ENCODE data around the gene CLDN5. TPM values are rescaled to one million over a fixed set of nuclear protein-coding genes. Genes with fewer than 3 reads are reported as not detected.

The CLDN5 gene
- total and polyA plus RNA-seq, 12 donors: 19.8 to 102 (median 40.7) TPM

DNA sequence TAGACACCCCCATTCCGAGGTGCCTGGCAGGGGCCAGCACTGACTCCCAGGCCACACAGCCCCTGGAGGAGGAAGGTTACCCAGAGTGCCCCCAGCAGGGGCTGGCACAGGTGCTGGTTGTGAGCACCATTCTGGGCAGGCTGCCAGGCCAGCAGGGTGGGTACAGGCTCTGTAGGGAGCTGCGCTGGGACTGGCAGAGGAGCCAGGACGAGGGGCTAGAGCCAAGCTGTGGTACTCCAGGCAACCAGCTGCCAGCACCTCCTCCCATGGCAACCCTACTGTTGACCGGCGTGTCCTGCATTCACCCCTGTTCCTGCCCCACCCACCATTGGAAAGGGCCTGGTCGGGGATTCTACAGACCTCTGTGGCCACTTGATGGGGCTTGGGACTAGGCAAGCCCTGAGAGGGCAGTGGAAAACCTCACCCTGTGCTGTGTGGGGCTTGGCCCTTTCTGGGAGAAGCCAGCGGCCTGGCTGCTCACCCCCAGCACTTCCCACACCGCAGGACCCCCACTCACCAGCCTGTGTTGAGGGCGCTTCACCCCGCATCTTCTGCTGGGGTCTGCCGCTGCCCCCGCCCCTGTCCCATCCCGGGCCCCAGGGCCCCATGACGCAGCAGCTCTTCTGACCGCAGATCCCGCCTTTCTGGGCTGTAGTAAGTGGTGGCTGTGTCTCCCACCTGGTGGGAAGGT, 1.9 kb downstream of the CLDN5 start:
- TF ChIP-seq, protein P1, sequence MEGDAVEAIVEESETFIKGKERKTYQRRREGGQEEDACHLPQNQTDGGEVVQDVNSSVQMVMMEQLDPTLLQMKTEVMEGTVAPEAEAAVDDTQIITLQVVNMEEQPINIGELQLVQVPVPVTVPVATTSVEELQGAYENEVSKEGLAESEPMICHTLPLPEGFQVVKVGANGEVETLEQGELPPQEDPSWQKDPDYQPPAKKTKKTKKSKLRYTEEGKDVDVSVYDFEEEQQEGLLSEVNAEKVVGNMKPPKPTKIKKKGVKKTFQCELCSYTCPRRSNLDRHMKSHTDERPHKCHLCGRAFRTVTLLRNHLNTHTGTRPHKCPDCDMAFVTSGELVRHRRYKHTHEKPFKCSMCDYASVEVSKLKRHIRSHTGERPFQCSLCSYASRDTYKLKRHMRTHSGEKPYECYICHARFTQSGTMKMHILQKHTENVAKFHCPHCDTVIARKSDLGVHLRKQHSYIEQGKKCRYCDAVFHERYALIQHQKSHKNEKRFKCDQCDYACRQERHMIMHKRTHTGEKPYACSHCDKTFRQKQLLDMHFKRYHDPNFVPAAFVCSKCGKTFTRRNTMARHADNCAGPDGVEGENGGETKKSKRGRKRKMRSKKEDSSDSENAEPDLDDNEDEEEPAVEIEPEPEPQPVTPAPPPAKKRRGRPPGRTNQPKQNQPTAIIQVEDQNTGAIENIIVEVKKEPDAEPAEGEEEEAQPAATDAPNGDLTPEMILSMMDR (IDR thresholded peaks at IDR 0.05): peak in 1 of 9 donors; percentile 12
- Histone ChIP-seq H3K4me1 (peaks cover 13 to 70% (median 28%) of the 10 kb centered on the region in 9 donors), H3K9me3 (no peaks in the 10 kb centered on the region), H3K27ac (peak overlapping the region; percentile 71 to 97 (median 89)), H3K4me3 (peak overlapping the region; percentile 51 to 75 (median 60)), H3K36me3 (peaks cover 0 to 6% (median 0%) of the 10 kb centered on the region in 9 donors), H3K27me3 (peaks cover 13 to 43% (median 30%) of the 10 kb centered on the region in 7 donors)
- DNase-seq (peak; percentile 47 to 71), ATAC-seq (peak in 6 of 8 donors; percentile 6 to 66 (median 36))
- intact Hi-C loops (cut with DNase I): loop anchor here in 6 of 10 donors (5.0 to 10.0 kb wide), 4 partner anchors 52 to 102 kb away; no protein-coding TSS in a partner anchor
- 49 to 52% methylated on average over 14 to 16 of the region's 16 CpGs for WGBS, 2 donors

DNA sequence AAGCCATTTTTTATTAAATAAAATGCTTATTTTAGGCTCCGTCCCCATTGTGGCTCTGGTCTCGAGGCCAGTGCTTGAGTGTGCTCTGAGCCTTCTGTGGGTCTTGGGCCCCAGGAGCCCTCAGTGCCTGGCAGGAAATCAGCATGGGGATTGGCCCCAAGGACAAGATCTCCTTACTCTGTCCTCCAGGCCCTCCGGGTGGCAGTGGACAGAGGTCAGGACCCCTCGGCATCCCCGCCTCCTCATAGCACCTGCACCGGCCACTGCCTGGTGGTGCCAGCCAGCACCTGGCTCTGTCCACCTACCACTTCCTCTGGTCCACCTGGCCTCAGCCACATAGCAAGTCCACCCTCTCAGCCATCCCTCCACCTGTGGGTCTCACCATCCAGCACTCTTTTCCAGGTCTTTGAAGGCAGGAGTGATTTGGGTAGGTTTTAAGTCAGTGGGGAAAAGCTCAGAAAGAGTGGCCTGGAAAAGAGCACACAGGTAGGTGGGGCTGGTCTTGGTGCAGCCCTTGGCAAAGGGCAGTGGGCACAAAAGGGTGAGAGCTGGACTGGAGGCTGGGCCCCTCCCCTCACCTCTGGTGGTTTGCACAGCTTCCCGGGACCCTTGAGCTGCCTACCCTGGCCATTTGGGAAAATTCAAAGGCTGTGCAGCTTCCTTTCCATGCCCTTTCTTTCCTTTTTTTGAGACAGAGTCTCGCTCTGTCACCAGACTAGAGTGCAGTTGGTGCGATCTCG, 3.5 kb downstream of the CLDN5 start:
- peak overlapping the region in 4 of 10 donors; percentile 89 to 97 (median 93) for H3K27ac ChIP-seq
- H3K9me3 ChIP-seq: no peaks in the 10 kb centered on the region
- peaks cover 13 to 37% (median 28%) of the 10 kb centered on the region in 7 donors for H3K27me3 ChIP-seq
- WGBS, 2 donors: 78% methylated on average over 10 of the region's 10 CpGs
- H3K36me3 ChIP-seq: peaks cover 0 to 6% (median 0%) of the 10 kb centered on the region in 9 donors
- DNase-seq: no peak
- ATAC-seq: no peak
- peak overlapping the region in 9 of 10 donors; percentile 53 to 75 (median 60) for H3K4me3 ChIP-seq
- intact Hi-C loops (cut with DNase I): loop anchor here in 7 of 10 donors (1.0 to 10.0 kb wide), 5 partner anchors 54 to 104 kb away; no protein-coding TSS in a partner anchor
- H3K4me1 ChIP-seq: peaks cover 2 to 54% (median 20%) of the 10 kb centered on the region in 9 donors
- TF ChIP-seq, protein P1 (IDR thresholded peaks at IDR 0.05): no peak

DNA sequence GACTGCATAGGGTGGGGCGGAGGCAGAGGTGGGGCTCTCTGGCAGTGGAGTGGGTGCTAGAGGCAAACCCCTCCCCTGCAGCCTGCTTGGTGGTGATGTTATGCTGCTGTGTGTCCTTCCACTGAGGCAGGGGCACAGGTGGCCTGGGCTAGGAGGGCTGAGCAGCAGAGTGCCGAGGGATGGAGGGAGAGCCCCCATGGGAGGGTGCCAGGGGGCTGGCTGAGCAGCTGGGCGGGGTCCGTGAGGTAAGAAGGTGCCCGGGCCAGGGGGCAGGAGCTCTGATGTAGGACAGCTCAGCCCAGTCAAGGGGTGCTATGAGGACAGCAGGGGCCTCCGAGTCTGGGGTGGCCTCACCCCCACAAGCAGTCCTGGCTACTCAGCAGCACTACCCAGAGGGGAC, 4.2 kb downstream of the CLDN5 start:
- ATAC-seq: peak in 2 of 8 donors; percentile 2 to 19
- no peak for DNase-seq
- Histone ChIP-seq H3K36me3 (peaks cover 0 to 6% (median 0%) of the 10 kb centered on the region in 9 donors), H3K4me1 (peaks cover 0 to 48% (median 20%) of the 10 kb centered on the region in 9 donors), H3K9me3 (no peaks in the 10 kb centered on the region), H3K27me3 (peaks cover 13 to 29% (median 23%) of the 10 kb centered on the region in 7 donors), H3K27ac (peak overlapping the region in 3 of 10 donors; percentile 89 to 96 (median 90)), H3K4me3 (peak overlapping the region in 3 of 10 donors; percentile 61 to 75 (median 70))
- WGBS, 2 donors: 80 to 92% methylated on average over 6 of the region's 6 CpGs
- TF ChIP-seq, protein P1 (IDR thresholded peaks at IDR 0.05): no peak
- intact Hi-C loops (cut with DNase I): loop anchor here in 6 of 10 donors (5.0 to 10.0 kb wide), 4 partner anchors 55 to 105 kb away; no protein-coding TSS in a partner anchor
